Measurements from ENCODE around the gene LYPD3.

The LYPD3 gene

DNA sequence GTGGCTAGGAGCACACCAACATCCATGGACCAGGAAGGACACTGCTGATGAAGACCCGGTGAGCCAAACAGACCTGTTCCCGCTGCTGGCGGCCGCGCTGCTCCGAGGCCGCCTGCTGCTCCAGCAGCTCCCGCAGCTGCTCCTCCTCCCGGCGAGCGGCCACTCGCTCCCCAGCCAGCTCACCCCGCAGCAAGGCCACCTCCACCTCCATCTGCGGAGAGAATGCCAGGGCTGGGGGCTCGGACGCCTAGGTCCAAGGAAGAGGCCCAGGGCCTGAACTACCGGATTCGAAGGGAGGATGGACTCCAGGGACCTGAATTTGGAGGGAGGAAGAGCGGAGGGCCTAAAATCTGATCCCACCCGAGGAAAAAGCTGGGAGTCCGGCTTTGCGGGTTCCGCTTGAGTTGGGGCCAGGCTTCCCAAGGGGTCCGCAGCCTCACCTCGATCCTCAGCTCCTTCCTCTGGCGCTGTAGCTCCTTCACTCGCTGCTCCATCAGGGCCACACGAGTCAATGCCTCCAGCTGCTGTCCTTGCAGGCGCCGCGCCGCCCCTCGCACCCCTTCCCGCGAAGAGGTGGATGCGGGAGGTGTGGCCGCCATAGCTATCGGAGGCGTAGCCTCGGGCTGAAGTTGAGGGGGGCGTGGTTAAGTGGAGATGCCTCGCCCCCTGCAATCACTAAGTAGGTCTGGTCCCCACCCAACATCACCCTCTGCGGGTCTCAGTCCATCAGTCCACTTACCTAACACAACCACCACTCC, 36.4 kb upstream of the LYPD3 start:
- no peak for DNase-seq
- Histone ChIP-seq H3K4me3 (ENCODE audit: low read depth, low read length) (no peak overlapping the region), H3K36me3 (peaks cover 19% of the 10 kb centered on the region), H3K27ac (no peak overlapping the region), H3K27me3 (ENCODE audit: insufficient read depth, low read depth, severe bottlenecking) (no peaks in the 10 kb centered on the region), H3K9me3 (ENCODE audit: severe bottlenecking) (no peaks in the 10 kb centered on the region)
- TF ChIP-seq, protein P1, sequence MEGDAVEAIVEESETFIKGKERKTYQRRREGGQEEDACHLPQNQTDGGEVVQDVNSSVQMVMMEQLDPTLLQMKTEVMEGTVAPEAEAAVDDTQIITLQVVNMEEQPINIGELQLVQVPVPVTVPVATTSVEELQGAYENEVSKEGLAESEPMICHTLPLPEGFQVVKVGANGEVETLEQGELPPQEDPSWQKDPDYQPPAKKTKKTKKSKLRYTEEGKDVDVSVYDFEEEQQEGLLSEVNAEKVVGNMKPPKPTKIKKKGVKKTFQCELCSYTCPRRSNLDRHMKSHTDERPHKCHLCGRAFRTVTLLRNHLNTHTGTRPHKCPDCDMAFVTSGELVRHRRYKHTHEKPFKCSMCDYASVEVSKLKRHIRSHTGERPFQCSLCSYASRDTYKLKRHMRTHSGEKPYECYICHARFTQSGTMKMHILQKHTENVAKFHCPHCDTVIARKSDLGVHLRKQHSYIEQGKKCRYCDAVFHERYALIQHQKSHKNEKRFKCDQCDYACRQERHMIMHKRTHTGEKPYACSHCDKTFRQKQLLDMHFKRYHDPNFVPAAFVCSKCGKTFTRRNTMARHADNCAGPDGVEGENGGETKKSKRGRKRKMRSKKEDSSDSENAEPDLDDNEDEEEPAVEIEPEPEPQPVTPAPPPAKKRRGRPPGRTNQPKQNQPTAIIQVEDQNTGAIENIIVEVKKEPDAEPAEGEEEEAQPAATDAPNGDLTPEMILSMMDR (IDR thresholded peaks at IDR 0.05; ENCODE audit: low read depth, low read length), result no peak

DNA sequence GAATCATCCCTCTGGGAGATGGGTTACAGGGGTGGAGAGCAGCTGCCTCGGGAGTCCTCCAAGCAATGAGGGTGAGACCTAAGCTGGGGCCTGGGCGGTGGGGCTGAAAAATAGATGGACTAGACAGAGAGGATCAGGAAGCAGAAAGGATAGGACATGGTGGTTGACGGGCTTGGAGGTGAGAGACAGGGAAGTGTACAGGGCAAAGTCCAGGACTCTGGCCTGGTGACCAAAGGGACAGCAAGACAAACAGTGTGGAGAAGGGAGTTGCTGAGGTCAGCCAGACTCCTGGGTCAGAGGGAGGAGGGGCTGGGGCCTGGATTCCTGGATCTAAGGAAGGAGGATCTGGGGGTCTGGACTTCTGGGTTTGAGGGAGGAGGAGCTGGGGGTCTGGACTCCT, 33.6 kb upstream of the LYPD3 start:
- H3K36me3 ChIP-seq, result peaks cover 26% of the 10 kb centered on the region
- no peaks in the 10 kb centered on the region for H3K9me3 ChIP-seq (ENCODE audit: severe bottlenecking)
- H3K27me3 ChIP-seq (ENCODE audit: insufficient read depth, low read depth, severe bottlenecking), result no peaks in the 10 kb centered on the region
- TF ChIP-seq, protein P1 (IDR thresholded peaks at IDR 0.05; ENCODE audit: low read depth, low read length), result no peak
- DNase-seq, result no peak
- H3K4me3 ChIP-seq (ENCODE audit: low read depth, low read length), result no peak overlapping the region
- no peak overlapping the region for H3K27ac ChIP-seq

DNA sequence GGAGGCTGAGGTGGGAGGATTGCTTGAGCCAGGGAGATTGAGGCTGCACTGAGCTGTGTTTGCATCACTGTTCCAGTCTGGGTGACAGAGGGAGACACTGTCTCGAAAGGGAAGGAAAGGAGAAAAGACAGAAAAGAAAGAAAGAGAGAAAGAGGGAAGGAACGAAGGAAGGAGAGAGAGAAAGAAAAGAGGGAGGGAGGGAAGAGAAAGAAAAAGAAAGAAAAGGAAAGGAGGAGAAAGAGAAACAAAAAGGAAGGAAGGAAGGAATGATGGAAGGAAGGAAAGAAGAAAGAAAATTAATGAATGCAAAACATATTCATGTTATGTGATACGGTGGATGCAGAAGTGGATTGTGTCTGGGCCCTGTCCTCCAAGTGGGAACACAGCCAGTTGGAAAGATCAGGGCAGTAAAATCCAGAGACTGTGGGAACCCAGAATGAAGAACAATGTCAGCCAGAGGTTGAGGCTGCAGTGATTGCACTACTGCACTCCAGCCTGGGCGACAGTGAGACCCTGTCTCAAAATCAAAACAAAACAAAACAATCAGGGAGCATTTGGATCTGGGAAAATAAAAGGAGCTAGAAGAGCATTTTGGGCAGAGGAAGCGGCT, 32.9 kb upstream of the LYPD3 start:
- no peak overlapping the region for H3K4me3 ChIP-seq (ENCODE audit: low read depth, low read length)
- no peak for DNase-seq
- peaks cover 26% of the 10 kb centered on the region for H3K36me3 ChIP-seq
- no peak overlapping the region for H3K27ac ChIP-seq
- TF ChIP-seq, protein P1 (IDR thresholded peaks at IDR 0.05; ENCODE audit: low read depth, low read length), result no peak
- H3K9me3 ChIP-seq (ENCODE audit: severe bottlenecking), result no peaks in the 10 kb centered on the region
- H3K27me3 ChIP-seq (ENCODE audit: insufficient read depth, low read depth, severe bottlenecking), result no peaks in the 10 kb centered on the region

DNA sequence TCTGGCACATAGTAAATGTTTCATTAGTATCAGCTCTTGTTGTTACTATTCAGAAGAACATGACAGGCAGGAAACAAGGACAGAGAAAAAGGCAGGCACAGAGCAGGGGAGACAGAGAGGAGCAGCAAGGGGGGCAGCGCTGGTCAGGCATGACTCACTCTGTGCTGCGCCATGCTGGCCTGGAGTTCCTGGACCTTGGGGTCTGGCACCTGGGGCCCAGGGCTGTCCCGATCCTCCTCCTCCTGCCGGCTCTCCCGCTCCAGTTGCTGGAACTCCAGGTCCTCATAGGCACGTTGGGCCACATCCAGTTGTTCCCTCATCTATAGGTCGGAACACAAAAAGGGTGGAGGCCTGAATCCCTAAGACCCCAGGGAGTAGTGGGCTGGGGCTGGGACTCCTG, 31.6 kb upstream of the LYPD3 start:
- no peak overlapping the region for H3K27ac ChIP-seq
- H3K9me3 ChIP-seq (ENCODE audit: severe bottlenecking), result no peaks in the 10 kb centered on the region
- no peak for DNase-seq
- TF ChIP-seq, protein P1 (IDR thresholded peaks at IDR 0.05; ENCODE audit: low read depth, low read length), result no peak
- H3K4me3 ChIP-seq (ENCODE audit: low read depth, low read length), result no peak overlapping the region
- peaks cover 25% of the 10 kb centered on the region for H3K36me3 ChIP-seq
- H3K27me3 ChIP-seq (ENCODE audit: insufficient read depth, low read depth, severe bottlenecking), result no peaks in the 10 kb centered on the region

- Histone ChIP-seq H3K27me3 (ENCODE audit: insufficient read depth, low read depth, severe bottlenecking) (no peaks in the 10 kb centered on the region), H3K4me3 (ENCODE audit: low read depth, low read length) (no peak overlapping the region), H3K9me3 (ENCODE audit: severe bottlenecking) (no peaks in the 10 kb centered on the region), H3K36me3 (peaks cover 25% of the 10 kb centered on the region), H3K27ac (no peak overlapping the region)
- TF ChIP-seq, protein P1 (IDR thresholded peaks at IDR 0.05; ENCODE audit: low read depth, low read length), result no peak
- DNase-seq, result no peak
These were observed 29.7 kb upstream of the LYPD3 start for GRCh38 chr19:43495082-43495481.

Measured in WERI-Rb-1 (cell line).